Activated naive CD8-positive, alpha-beta T cell treated with anti-CD3 and anti-CD28 coated beads, Interleukin-2, amount 10 ng/mL, durations not matched to agents 7 days and 5 days (primary cell): ENCODE data around the gene ITPK1. TPM values are rescaled to one million over a fixed set of nuclear protein-coding genes. Genes with fewer than 3 reads are reported as not detected.
A peak's percentile ranks its signal among the peaks of the same experiment; 100 is the strongest.

Source experiments
- ATAC-seq: fragments of 150-1000 bp; cut with Tn5 transposase; one replicate; pipeline ENCODE4 v1.10.0; 2021; ENCODE audit warnings: low read depth, moderate library complexity
- POLR2A ChIA-PET: fragments of 350-600 bp; sonication (Branson Sonifier 250); formaldehyde crosslinking; loops from one replicate; lab custom pipeline; 2021; ENCODE audit warnings: antibody characterized with exemption; lab: Charles Lee
- DNase-seq: peaks from one replicate; pipeline ENCODE4 v3.0.0; 2021
- H3K27ac Mint-ChIP-seq: one replicate; pipeline ENCODE4 v1.8.0; 2022; ENCODE audit warnings: mild to moderate bottlenecking, mixed read lengths
- H3K27me3 Mint-ChIP-seq: one replicate; pipeline ENCODE4 v1.8.0; 2022; ENCODE audit warnings: mild to moderate bottlenecking, moderate library complexity, mixed read lengths
- H3K36me3 Mint-ChIP-seq: one replicate; pipeline ENCODE4 v1.8.0; 2021; ENCODE audit warnings: mild to moderate bottlenecking, mixed read lengths
- H3K4me1 Mint-ChIP-seq: one replicate; pipeline ENCODE4 v1.8.0; 2021; ENCODE audit warnings: mixed read lengths
- H3K4me3 Mint-ChIP-seq: one replicate; pipeline ENCODE4 v1.8.0; 2022; ENCODE audit warnings: mild to moderate bottlenecking, moderate library complexity, mixed read lengths
- H3K9me3 Mint-ChIP-seq: one replicate; pipeline ENCODE4 v1.8.0; 2021; ENCODE audit warnings: mixed read lengths
- total RNA-seq, 2 experiments: library from RNA; stranded (reverse); gene quantifications; one replicate each; pipeline ENCODE4 v1.2.3, GENCODE V29; 2021

ITPK1 gene
- total RNA-seq, 2 experiments from 2014 or later, result 89.5 to 94.1 TPM

DNA sequence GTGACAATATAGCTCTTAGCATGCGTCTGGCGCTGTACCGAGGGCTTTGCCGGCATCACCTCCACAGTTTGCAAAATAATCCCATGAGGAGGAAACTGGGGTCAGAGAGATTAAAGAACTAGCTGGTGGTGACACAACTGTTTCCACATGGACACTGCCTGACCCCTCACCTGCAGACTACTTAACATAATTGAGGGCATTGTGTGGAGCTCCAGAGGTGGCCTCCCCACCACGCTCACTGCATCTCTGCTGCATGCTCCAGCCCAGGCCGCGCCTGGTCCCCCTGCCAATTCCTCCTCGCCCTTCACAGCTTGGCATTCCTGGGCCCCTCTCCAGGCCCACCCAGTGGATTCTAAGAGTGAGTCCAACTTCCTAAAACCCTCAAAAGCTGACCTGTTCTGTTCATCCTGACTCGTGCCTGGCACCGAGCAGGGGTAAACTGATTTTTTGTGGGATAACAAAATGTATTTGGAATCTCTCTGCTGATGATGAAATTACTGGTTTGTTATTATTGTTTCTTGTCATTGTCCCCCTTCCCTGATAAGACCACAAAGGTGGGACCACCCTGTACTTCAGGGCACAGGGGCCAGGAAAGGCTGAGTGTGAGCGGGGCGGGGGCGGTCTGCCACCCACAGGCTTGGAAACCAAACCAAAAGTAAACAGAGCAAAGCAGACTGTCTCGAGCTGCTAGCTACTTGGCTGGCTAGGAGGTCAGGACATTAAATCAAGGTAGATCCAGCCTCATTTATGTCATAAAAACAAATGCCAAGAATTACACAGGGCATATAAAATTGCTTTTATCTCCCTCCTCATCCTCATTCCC is 152.2 kb downstream of the ITPK1 start:
- no peak overlapping the region for H3K4me3 Mint-ChIP-seq
- H3K4me1 Mint-ChIP-seq, result peaks cover 7% of the 10 kb centered on the region
- H3K9me3 Mint-ChIP-seq, result peaks cover 4% of the 10 kb centered on the region
- DNase-seq, result no peak
- H3K27me3 Mint-ChIP-seq, result no peaks in the 10 kb centered on the region
- POLR2A ChIA-PET, result no interaction called here
- no peak overlapping the region for H3K27ac Mint-ChIP-seq
- no peak for ATAC-seq
- peaks cover 9% of the 10 kb centered on the region for H3K36me3 Mint-ChIP-seq

DNA sequence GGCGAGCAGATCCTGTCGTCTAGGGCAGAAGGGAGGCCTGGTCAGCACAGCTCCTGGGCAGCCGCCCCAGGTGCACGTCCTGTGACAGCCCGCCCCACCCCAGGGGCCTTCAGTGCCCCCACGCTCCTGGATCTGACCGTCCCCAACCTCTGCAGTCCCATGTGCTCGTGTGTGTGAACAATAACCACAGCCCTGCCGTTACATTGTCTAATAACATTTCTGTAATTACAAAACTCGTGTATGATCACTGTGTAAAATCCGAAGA is 153.0 kb downstream of the ITPK1 start:
- DNase-seq, result no peak
- POLR2A ChIA-PET, result no interaction called here
- Mint-ChIP-seq H3K36me3 (peaks cover 8% of the 10 kb centered on the region), H3K4me3 (no peak overlapping the region), H3K27ac (no peak overlapping the region), H3K4me1 (peaks cover 9% of the 10 kb centered on the region), H3K27me3 (no peaks in the 10 kb centered on the region), H3K9me3 (peaks cover 4% of the 10 kb centered on the region)
- ATAC-seq, result no peak

DNA sequence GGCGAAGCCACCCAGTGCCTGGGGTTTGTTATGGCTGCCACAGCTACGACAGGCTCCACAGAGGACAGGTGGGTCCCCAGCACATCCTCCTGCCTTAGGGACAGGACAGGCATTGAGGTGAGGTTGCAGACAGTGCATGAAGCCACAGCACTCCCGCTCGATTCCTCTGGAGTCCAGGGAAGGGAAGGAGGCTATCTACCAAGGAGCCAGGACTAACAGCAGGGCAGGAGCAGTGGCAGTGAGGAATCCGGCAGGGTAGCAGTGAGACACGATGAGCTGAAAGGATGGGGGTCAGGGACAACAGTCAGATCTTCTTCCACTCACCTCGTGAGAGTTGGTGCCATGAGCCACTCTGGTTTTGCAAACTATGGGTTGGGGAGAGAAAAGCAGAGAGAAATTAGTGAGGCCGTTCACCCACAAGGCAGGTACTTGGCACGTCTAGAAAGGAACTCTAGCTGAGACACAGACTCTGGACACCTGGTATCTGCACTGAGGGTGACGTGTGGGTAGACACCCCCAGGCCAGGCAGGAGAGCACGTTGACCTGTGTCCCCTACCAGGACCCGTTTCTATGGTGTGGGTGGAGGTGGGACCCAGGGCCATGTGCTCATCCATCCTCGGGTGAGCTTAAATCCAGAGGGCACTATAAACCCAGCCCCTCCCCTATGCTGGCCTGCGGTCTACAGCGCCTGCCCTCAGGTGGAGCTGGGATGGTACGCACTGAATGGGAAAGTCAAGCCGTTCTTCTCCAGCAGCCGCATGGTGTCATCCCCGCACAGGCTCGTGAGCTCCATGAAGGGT is 153.5 kb downstream of the ITPK1 start:
- Mint-ChIP-seq H3K4me3 (no peak overlapping the region), H3K27ac (no peak overlapping the region)
- POLR2A ChIA-PET, result no interaction called here

DNA sequence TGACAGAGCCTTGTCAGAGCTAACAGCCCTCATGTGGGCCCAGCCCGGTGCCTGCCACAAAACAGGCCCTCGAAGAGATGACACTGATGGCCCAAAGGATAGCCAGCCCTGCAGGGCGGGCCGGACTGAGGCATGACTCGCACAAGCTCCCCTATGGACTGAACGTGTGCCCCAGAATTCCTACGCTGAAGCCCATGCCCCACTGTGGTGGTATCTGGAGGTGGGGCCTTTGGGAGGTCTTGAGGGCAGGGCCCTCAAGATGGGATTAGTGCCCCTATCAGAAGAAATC is 154.2 kb downstream of the ITPK1 start:
- no peaks in the 10 kb centered on the region for H3K9me3 Mint-ChIP-seq
- ATAC-seq, result no peak
- no peak overlapping the region for H3K27ac Mint-ChIP-seq
- DNase-seq, result no peak
- H3K4me3 Mint-ChIP-seq, result no peak overlapping the region
- peaks cover 9% of the 10 kb centered on the region for H3K4me1 Mint-ChIP-seq
- H3K36me3 Mint-ChIP-seq, result peaks cover 2% of the 10 kb centered on the region
- no peaks in the 10 kb centered on the region for H3K27me3 Mint-ChIP-seq
- POLR2A ChIA-PET, result no interaction called here

More for the DNA sequence above, 153.5 kb downstream of the ITPK1 start:
- Mint-ChIP-seq H3K9me3 (no peaks in the 10 kb centered on the region), H3K36me3 (peaks cover 2% of the 10 kb centered on the region), H3K27me3 (no peaks in the 10 kb centered on the region), H3K4me1 (peaks cover 9% of the 10 kb centered on the region)
- ATAC-seq (no peak), DNase-seq (no peak)

DNA sequence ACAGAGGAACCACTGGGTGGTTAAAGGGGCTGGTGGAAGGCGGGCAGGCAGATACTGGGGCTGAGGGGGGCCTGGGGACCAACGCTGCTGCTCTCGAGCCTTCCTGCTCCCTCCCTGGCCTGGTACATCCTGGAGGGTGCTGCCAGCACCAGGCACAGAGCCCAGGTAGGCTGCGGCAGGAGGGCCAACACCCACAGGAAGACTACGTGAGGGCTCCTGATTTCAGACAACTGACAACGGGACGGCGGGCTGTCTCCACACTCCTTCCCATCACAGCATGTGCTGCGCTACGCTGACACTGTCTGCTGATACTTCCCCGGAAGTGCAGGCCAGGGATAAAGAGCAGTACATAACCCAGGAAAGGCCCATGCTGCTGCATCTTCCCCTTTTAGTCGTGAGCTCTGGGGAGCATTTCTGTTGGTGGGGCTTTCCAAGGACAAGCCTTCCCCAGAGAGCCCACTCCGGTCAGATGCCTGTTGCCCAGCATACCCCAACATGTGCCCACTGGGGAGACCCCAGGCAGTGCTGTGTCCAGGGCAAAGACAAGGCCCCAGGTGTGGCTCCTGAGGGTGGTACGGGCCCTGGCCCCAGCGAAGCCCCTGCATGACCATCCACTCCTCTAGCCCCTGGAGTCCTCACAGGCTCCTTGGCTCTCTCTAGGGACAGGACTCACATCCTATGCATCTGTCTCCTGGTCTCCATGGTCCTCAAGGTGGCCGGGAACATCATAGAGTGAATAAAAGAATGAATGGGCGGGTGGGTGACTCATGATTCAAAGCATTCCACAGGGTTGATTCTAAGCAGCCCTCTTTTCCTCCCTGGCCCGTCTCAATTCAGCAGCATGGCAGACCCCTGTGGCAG is 154.8 kb downstream of the ITPK1 start:
- Mint-ChIP-seq H3K36me3 (peaks cover 2% of the 10 kb centered on the region), H3K4me1 (peaks cover 9% of the 10 kb centered on the region), H3K9me3 (no peaks in the 10 kb centered on the region), H3K27ac (no peak overlapping the region), H3K27me3 (no peaks in the 10 kb centered on the region), H3K4me3 (no peak overlapping the region)
- DNase-seq, result no peak
- POLR2A ChIA-PET, result no interaction called here
- ATAC-seq, result no peak

DNA sequence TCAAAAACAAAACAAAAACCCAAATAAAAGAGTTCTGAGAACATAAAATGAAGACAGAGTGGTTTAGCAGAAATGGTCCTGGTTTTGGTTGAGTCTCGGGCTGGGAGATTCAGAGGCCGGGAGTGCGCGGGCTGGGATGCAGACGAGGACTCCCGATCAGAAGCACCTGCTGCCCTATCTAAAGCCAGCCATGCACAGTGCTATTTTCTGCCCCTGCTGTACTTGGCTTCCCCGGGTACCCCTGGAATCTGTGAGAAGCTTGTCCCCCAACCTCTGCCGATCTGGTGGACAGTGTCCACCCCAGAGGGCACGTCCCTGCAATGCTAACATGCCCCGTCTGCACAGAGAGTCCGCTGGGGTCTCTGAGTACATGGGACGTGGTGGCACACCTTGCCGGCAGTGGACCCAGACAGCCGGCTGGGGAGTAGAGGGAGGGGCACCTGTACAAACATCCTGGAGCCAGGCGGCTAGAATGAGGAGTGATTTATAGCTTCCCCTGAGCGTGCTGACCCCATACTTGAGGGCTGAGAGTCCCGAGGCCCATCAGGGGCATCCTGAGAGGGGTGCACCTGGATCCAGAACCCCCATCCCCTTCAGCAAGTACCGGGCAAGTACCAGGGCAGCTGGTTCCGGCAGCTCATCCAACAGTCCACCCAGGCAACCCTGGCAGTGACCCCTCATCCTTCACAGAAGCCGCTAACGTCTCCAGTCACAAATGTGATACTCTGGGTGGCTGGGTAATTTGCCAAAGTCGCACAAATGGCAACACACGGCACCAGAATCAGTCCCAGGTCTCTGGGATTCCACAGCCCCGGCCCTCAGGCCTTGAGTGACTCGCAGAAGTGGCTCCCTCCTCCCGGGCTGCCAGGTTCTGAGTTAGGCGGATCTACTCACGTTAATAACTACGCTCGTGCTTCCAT is 155.7 kb downstream of the ITPK1 start:
- peaks cover 2% of the 10 kb centered on the region for H3K36me3 Mint-ChIP-seq
- ATAC-seq (no peak), DNase-seq (no peak)
- no peak overlapping the region for H3K27ac Mint-ChIP-seq
- no peaks in the 10 kb centered on the region for H3K27me3 Mint-ChIP-seq
- H3K9me3 Mint-ChIP-seq, result no peaks in the 10 kb centered on the region
- no peak overlapping the region for H3K4me3 Mint-ChIP-seq
- POLR2A ChIA-PET, result no interaction called here
- H3K4me1 Mint-ChIP-seq, result peaks cover 5% of the 10 kb centered on the region

DNA sequence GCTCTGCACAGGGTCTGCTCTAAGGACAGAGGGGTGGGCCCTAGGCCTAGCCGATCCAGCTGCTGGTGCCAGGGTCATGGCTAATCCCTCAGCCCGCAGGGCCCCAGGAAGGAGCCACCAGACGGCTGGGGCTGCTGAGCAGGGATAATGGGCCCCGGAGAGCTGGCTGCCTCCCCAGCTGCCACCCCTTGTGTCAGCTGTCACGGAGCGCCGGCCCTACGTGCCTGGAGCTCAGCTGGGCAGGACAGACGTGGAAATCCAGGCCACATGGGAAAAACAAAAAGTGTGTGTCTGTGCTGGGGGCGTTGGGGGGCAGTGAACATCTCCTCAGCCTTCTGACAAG is 156.6 kb downstream of the ITPK1 start:
- H3K9me3 Mint-ChIP-seq, result no peaks in the 10 kb centered on the region
- no peak for DNase-seq
- no peak overlapping the region for H3K27ac Mint-ChIP-seq
- peaks cover 2% of the 10 kb centered on the region for H3K36me3 Mint-ChIP-seq
- no peak overlapping the region for H3K4me3 Mint-ChIP-seq
- no peaks in the 10 kb centered on the region for H3K27me3 Mint-ChIP-seq
- no peak for ATAC-seq
- POLR2A ChIA-PET, result no interaction called here
- H3K4me1 Mint-ChIP-seq, result peaks cover 4% of the 10 kb centered on the region

DNA sequence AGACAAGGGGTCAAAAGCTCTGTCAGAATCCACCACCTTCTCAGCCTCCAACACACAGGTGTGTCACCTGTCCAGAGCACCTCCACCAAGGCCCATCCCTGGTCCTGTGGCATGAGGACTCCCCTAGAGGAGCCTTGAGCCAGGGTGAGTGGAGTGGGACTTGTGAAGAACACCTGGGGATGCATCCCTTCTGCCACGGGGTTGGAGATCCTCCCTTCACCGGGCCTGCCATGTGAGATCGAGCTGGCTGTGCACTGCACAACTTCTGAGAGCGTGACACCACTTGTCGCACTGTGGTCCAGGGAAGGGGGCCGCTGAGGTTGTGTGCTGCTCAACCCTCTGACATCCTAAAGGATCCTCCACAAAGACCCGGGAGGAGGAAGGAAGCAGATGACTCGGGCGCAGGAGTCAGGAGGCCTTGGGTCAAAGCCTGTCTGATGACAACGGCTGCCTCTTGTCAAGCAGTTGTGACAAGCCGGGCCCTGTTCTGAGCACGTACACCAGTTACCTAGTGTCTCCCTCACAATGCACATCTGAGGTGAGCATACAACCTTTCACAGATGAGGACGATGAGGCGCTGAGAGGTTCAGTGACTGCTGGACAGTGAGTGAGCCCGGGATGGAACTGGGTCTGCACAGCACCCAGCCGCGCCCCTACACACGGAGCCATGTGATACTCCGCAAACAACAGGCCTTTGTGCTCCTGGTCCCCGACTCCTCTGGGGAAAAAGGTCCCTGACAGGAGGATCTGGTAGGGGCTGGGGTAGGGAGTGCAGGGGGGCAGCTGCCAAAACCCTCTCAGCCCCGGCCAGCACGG is 157.1 kb downstream of the ITPK1 start:
- Mint-ChIP-seq H3K36me3 (peaks cover 2% of the 10 kb centered on the region), H3K27ac (no peak overlapping the region), H3K9me3 (no peaks in the 10 kb centered on the region), H3K4me1 (peaks cover 2% of the 10 kb centered on the region), H3K4me3 (no peak overlapping the region), H3K27me3 (no peaks in the 10 kb centered on the region)
- DNase-seq (no peak), ATAC-seq (no peak)
- POLR2A ChIA-PET, result no interaction called here

DNA sequence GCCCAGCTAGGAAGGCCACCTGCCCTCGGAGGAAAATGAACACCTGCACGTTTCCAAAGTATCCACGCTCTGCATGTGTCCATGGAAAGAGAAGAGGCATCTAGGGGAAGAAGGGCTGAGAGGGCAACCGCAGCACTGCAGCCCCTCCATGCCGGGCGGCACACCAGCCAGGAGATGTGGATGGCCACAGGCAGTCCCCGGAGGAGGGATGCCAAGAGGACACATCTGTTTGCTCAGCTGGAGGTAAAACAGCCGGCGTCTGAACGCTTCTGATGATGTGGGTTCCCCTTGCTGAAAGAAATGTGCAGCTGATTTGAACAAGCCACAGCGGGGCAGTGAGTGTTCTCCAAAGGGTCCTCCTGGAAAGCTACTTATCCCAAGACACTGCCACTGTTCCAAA is 158.8 kb downstream of the ITPK1 start:
- Mint-ChIP-seq H3K27ac (no peak overlapping the region), H3K4me1 (peaks cover 4% of the 10 kb centered on the region), H3K36me3 (peaks cover 2% of the 10 kb centered on the region), H3K9me3 (no peaks in the 10 kb centered on the region), H3K4me3 (no peak overlapping the region), H3K27me3 (no peaks in the 10 kb centered on the region)
- POLR2A ChIA-PET, result no interaction called here
- DNase-seq (no peak), ATAC-seq (no peak)

DNA sequence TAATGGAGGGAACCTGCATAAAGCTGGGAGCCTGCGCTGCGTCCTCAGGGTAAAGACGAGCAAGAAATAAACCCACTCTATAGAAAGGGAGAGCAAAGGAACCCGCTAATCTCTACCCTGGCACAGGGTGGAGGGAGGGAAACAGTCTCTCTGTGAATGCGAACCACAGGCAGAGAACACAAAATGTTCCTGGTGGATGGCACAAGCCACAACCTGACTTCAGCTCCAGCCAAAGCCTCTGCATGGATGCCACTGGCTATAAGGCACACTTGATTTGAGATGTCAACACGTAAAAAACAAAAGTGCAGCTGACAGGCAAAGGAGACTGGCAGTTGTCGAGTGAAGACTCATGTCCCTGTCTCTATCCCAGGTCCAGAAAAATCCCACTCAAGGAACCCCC is 160.3 kb downstream of the ITPK1 start:
- Mint-ChIP-seq H3K27me3 (no peaks in the 10 kb centered on the region), H3K27ac (no peak overlapping the region), H3K36me3 (peaks cover 7% of the 10 kb centered on the region), H3K4me3 (no peak overlapping the region), H3K9me3 (no peaks in the 10 kb centered on the region), H3K4me1 (peaks cover 5% of the 10 kb centered on the region)
- ATAC-seq (no peak), DNase-seq (no peak)
- POLR2A ChIA-PET, result no interaction called here

DNA sequence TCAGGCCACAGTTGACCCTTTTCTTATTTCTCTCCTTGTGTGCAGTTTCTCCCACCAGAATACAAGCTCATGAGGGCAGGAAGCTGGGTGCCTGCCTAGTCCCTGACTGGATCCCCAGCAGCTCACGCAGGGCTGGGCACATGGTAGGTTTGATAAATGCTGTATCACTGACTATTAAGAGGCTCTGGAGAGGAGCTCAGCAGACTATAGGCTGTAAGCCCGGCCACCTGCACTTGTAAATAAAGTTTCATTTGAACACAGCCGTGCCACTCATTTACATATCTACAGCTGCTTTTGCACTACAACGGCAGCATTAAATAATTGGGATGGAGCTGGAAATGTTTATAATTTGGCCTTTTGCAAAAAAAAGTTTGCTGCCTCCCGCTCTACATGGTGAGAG is 160.8 kb downstream of the ITPK1 start:
- POLR2A ChIA-PET, result no interaction called here
- Mint-ChIP-seq H3K36me3 (peaks cover 7% of the 10 kb centered on the region), H3K4me1 (peaks cover 5% of the 10 kb centered on the region), H3K27me3 (no peaks in the 10 kb centered on the region), H3K9me3 (no peaks in the 10 kb centered on the region), H3K27ac (peak overlapping the region; percentile 6), H3K4me3 (no peak overlapping the region)
- no peak for ATAC-seq
- no peak for DNase-seq

DNA sequence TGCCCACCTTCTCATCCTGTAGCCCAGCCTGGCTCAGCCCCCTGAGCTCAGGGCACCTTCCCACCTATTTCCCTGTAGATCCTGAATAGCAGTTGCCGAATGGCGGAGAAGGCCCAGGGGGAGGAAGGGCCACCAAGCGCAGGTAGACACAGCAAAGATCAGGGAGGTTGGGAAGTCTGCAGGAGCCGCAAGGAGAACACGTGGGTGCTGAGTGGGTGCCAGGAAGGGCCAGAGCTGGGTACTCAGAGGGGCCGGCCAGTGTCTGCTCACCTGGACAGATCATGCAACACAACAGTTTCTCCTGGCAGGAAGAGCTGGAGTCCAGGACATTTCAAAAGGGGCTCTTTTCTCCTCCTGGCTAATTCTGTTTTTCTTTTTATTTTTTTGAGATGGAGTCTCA is 162.2 kb downstream of the ITPK1 start:
- H3K9me3 Mint-ChIP-seq, result no peaks in the 10 kb centered on the region
- no peaks in the 10 kb centered on the region for H3K27me3 Mint-ChIP-seq
- ATAC-seq (no peak), DNase-seq (no peak)
- peaks cover 5% of the 10 kb centered on the region for H3K4me1 Mint-ChIP-seq
- peaks cover 7% of the 10 kb centered on the region for H3K36me3 Mint-ChIP-seq
- H3K4me3 Mint-ChIP-seq, result no peak overlapping the region
- POLR2A ChIA-PET, result no interaction called here
- H3K27ac Mint-ChIP-seq, result no peak overlapping the region
